H1 (cell line): ENCODE data around the gene CD34. TPM values are rescaled to one million over a fixed set of nuclear protein-coding genes. Genes with fewer than 3 reads are reported as not detected.

Experiments used
- CTCF ChIA-PET: fragments of 300-600 bp; sonication (Branson Sonifier 250); formaldehyde crosslinking; loops from one replicate; lab custom pipeline; 2021; ENCODE audit not compliant: partially characterized antibody; lab: Charles Lee
- POLR2A ChIA-PET: fragments of 300-600 bp; sonication (Branson Sonifier 250); formaldehyde crosslinking; loops from one replicate; lab custom pipeline; 2021; ENCODE audit warnings: inconsistent platforms; ENCODE audit not compliant: partially characterized antibody; lab: Charles Lee
- DNase-seq, 2 experiments: peaks; one replicate each; pipeline versions ENCODE4 v3.0.0 to v3.0.0-alpha.2; 2010 to 2022; ENCODE audit warnings: low spot score in 2 of 2, low read depth in 1 of 2, mixed read lengths in 1 of 2
- FAIRE-seq: peaks from 2 replicates; lab custom pipeline; 2011; peaks lifted over from hg19 to GRCh38; lab: Jason Lieb, UNC
- H2AFZ ChIP-seq: 2 replicates; pipeline ENCODE4 v1.8.1; 2012; ENCODE audit warnings: low read length, inconsistent platforms
- H2AK5ac ChIP-seq: 2 replicates; pipeline ENCODE4 v1.6.1; 2013; ENCODE audit warnings: low read depth, low read length
- H2BK120ac ChIP-seq: replicated peaks from 2 replicates; pipeline ENCODE3; 2013; ENCODE audit warnings: low read depth, low read length, inconsistent platforms
- H2BK12ac ChIP-seq: 2 replicates; pipeline ENCODE4 v1.6.1; 2013; ENCODE audit warnings: low read depth, low read length
- H2BK15ac ChIP-seq: 2 replicates; pipeline ENCODE4 v1.6.1; 2013; ENCODE audit warnings: low read length
- H2BK20ac ChIP-seq: 2 replicates; pipeline ENCODE4 v1.6.1; 2013; ENCODE audit warnings: low read length
- H2BK5ac ChIP-seq: 2 replicates; pipeline ENCODE4 v1.6.1; 2013; ENCODE audit warnings: low read depth, low read length
- H3K14ac ChIP-seq: 2 replicates; pipeline ENCODE4 v1.6.1; 2013; ENCODE audit warnings: inconsistent platforms; ENCODE audit not compliant: insufficient read length
- H3K18ac ChIP-seq: 2 replicates; pipeline ENCODE4 v1.6.1; 2013; ENCODE audit warnings: low read length; ENCODE audit errors: extremely low read depth
- H3K23ac ChIP-seq: 2 replicates; pipeline ENCODE4 v1.6.1; 2013; ENCODE audit warnings: inconsistent platforms; ENCODE audit not compliant: insufficient read length
- H3K23me2 ChIP-seq: 2 replicates; pipeline ENCODE4 v1.6.1; 2013; ENCODE audit warnings: low read depth, low read length
- H3K27ac ChIP-seq: 2 replicates; pipeline ENCODE4 v1.6.1; 2011; ENCODE audit warnings: low read depth, low read length, inconsistent platforms
- H3K27me3 ChIP-seq, 4 experiments: replicated peaks in 1 of 4; 1 replicate in 1 of 4; 2 replicates in 3 of 4; pipeline versions ENCODE4 v1.6.1 to v1.8.1; 2011 to 2013; ENCODE audit warnings: low read length in 3 of 4, mild to moderate bottlenecking in 3 of 4, inconsistent platforms in 2 of 4, mixed read lengths in 2 of 4, moderate library complexity in 1 of 4; ENCODE audit not compliant: control insufficient read depth in 3 of 4, insufficient read depth in 3 of 4; ENCODE audit errors: extremely low read depth in 1 of 4
- H3K36me3 ChIP-seq, 4 experiments: 2 replicates each; pipeline versions ENCODE4 v1.6.1 to v1.8.1; 2011 to 2013; ENCODE audit warnings: mild to moderate bottlenecking in 4 of 4, low read length in 3 of 4, moderate library complexity in 2 of 4, control low read depth in 1 of 4, inconsistent platforms in 1 of 4; ENCODE audit not compliant: insufficient read depth in 4 of 4, control insufficient read depth in 2 of 4
- H3K4ac ChIP-seq: replicated peaks from 2 replicates; pipeline ENCODE3; 2013; ENCODE audit warnings: low read length, low read depth, mixed read lengths, inconsistent platforms; ENCODE audit not compliant: insufficient read length
- H3K4me1 ChIP-seq, 4 experiments: replicated peaks in 1 of 4; 1 replicate in 1 of 4; 2 replicates in 3 of 4; pipeline versions ENCODE4 v1.6.1 to v1.8.1; 2011 to 2013; ENCODE audit warnings: low read length in 3 of 4, inconsistent platforms in 2 of 4, mixed read lengths in 1 of 4; ENCODE audit not compliant: insufficient read depth in 4 of 4, control insufficient read depth in 3 of 4
- H3K4me2 ChIP-seq, 2 experiments: 2 replicates each; pipeline versions ENCODE4 v1.6.1 to v1.8.1; 2011 to 2013; ENCODE audit warnings: low read depth in 2 of 2, low read length in 2 of 2, control low read depth in 1 of 2, inconsistent platforms in 1 of 2, mild to moderate bottlenecking in 1 of 2; ENCODE audit not compliant: insufficient read depth in 1 of 2
- H3K4me3 ChIP-seq, 4 experiments: fragments of 200-600, 300-600 bp in 1 of 4; sonication (generic), shearing (Covaris generic), sonication (Bioruptor Twin) in 1 of 4; 2 replicates each; pipeline versions ENCODE4 v1.5.1 to v1.8.1; 2011 to 2016; ENCODE audit warnings: low read length in 4 of 4, low read depth in 3 of 4, control low read depth in 2 of 4, inconsistent platforms in 2 of 4, mild to moderate bottlenecking in 2 of 4, mixed read lengths in 1 of 4, moderate library complexity in 1 of 4; ENCODE audit not compliant: insufficient read depth in 2 of 4; ENCODE audit errors: extremely low read depth in 1 of 4
- H3K56ac ChIP-seq: replicated peaks from 2 replicates; pipeline ENCODE3; 2013; ENCODE audit warnings: low read depth, mild to moderate bottlenecking, mixed read lengths, low read length, inconsistent platforms; ENCODE audit not compliant: insufficient read length
- H3K79me1 ChIP-seq: 2 replicates; pipeline ENCODE4 v1.6.1; 2013; ENCODE audit warnings: low read depth, low read length, control low read depth
- H3K79me2 ChIP-seq, 2 experiments: 2 replicates each; pipeline versions ENCODE4 v1.6.1 to v1.8.1; 2012 to 2013; ENCODE audit warnings: low read length in 2 of 2, mild to moderate bottlenecking in 2 of 2, inconsistent platforms in 1 of 2; ENCODE audit not compliant: insufficient read depth in 2 of 2, control insufficient read depth in 1 of 2
- H3K9ac ChIP-seq, 4 experiments: replicated peaks in 1 of 4; 1 replicate in 1 of 4; 2 replicates in 3 of 4; pipeline versions ENCODE4 v1.6.1 to v1.8.1; 2011 to 2013; ENCODE audit warnings: low read depth in 3 of 4, low read length in 3 of 4, control low read depth in 2 of 4, mild to moderate bottlenecking in 2 of 4, moderate library complexity in 2 of 4, inconsistent platforms in 1 of 4; ENCODE audit errors: extremely low read depth in 1 of 4
- H3K9me3 ChIP-seq, 2 experiments: 2 replicates each; pipeline versions ENCODE4 v1.6.1 to v1.8.1; 2012 to 2013; ENCODE audit warnings: mild to moderate bottlenecking in 2 of 2, moderate library complexity in 2 of 2, control low read depth in 1 of 2, inconsistent platforms in 1 of 2, low read depth in 1 of 2, low read length in 1 of 2, mixed read lengths in 1 of 2; ENCODE audit not compliant: insufficient read depth in 2 of 2
- H4K20me1 ChIP-seq, 2 experiments: replicated peaks in 1 of 2; 2 replicates each; pipeline versions ENCODE3 to v1.8.1; 2011 to 2013; ENCODE audit warnings: inconsistent platforms in 2 of 2, low read length in 2 of 2, mild to moderate bottlenecking in 1 of 2; ENCODE audit not compliant: insufficient read depth in 2 of 2, control insufficient read depth in 1 of 2
- H4K5ac ChIP-seq: 2 replicates; pipeline ENCODE4 v1.6.1; 2013; ENCODE audit warnings: low read length, low read depth, mixed read lengths, inconsistent platforms; ENCODE audit not compliant: insufficient read length
- H4K8ac ChIP-seq: 2 replicates; pipeline ENCODE4 v1.8.0; 2013; ENCODE audit warnings: mild to moderate bottlenecking, moderate library complexity, low read length, inconsistent platforms; ENCODE audit not compliant: insufficient read depth; ENCODE audit errors: extremely low read depth
- H4K91ac ChIP-seq: replicated peaks from 2 replicates; pipeline ENCODE3; 2013; ENCODE audit warnings: low read length, mixed read lengths, inconsistent platforms; ENCODE audit not compliant: insufficient read length
- ASH2L ChIP-seq: fragments of 200-600, 300-600 bp; sonication (generic); IDR thresholded peaks from one replicate; pipeline ENCODE4 v1.7.1; 2017; ENCODE audit warnings: low read length
- BACH1 ChIP-seq: IDR thresholded peaks from 2 replicates; pipeline ENCODE4 v1.6.1; 2012; ENCODE audit warnings: low read length, improper control_type of control experiment
- CHD1 ChIP-seq: IDR thresholded peaks from 2 replicates; pipeline ENCODE4 v1.6.1; 2012; ENCODE audit warnings: low read depth, low read length, improper control_type of control experiment
- CHD2 ChIP-seq: IDR thresholded peaks from 2 replicates; pipeline ENCODE4 v1.6.1; 2012; ENCODE audit warnings: low read length, improper control_type of control experiment
- EZH2 ChIP-seq: fragments of 200-600 bp; sonication (generic); IDR thresholded peaks from 2 replicates; pipeline ENCODE4 v1.7.1; 2012; ENCODE audit warnings: low read depth, mild to moderate bottlenecking, moderate library complexity, low read length, inconsistent platforms; ENCODE audit not compliant: severe bottlenecking
- HDAC2 ChIP-seq, 2 experiments: fragments of 300-600 bp in 1 of 2; sonication (generic) in 1 of 2; IDR thresholded peaks; 2 replicates each; pipeline ENCODE4 v1.6.1; 2011 to 2012; ENCODE audit warnings: low read depth in 2 of 2, low read length in 2 of 2, mild to moderate bottlenecking in 2 of 2, moderate library complexity in 2 of 2, borderline replicate concordance in 1 of 2, inconsistent platforms in 1 of 2
- JUN ChIP-seq: IDR thresholded peaks from 2 replicates; pipeline ENCODE4 v1.6.1; 2011; ENCODE audit warnings: low read depth, mild to moderate bottlenecking, improper control_type of control experiment, low read length
- NRF1 ChIP-seq: IDR thresholded peaks from 2 replicates; pipeline ENCODE4 v1.6.1; 2011; ENCODE audit warnings: mild to moderate bottlenecking, low read depth, low read length, improper control_type of control experiment
- SIRT6 ChIP-seq: IDR thresholded peaks from one replicate; pipeline ENCODE4 v1.7.1; 2012; ENCODE audit warnings: low read length, inconsistent platforms
- SP1 ChIP-seq: IDR thresholded peaks from 2 replicates; pipeline ENCODE4 v1.6.1; 2011; ENCODE audit warnings: low read depth, low read length
- TAF1 ChIP-seq: IDR thresholded peaks from 2 replicates; pipeline ENCODE4 v1.6.1; 2011; ENCODE audit warnings: mild to moderate bottlenecking, low read depth, low read length
- TBP ChIP-seq: IDR thresholded peaks from 2 replicates; pipeline ENCODE4 v1.6.1; 2011; ENCODE audit warnings: low read depth, low read length, improper control_type of control experiment
- TCF12 ChIP-seq: IDR thresholded peaks from 2 replicates; pipeline ENCODE4 v1.6.1; 2011; ENCODE audit warnings: low read depth, mild to moderate bottlenecking, low read length
- ZNF274 ChIP-seq: IDR thresholded peaks from 2 replicates; pipeline ENCODE4 v1.7.0; 2012; ENCODE audit warnings: low read length, borderline replicate concordance; ENCODE audit errors: extremely low read depth
- WGBS, 2 experiments: shearing (Covaris generic) in 1 of 2; methylation state at CpG; one replicate each; pipeline versions ENCODE4 v1.1.6 to v1.1.7; 2013 to 2015; ENCODE audit warnings: low lambda C conversion rate in 2 of 2, mixed read lengths in 2 of 2, inconsistent platforms in 1 of 2, low coverage in 1 of 2, missing lambda C conversion rate in 1 of 2; ENCODE audit not compliant: insufficient replicate concordance in 2 of 2, insufficient coverage in 1 of 2, insufficient read length in 1 of 2; ENCODE audit errors: extremely low coverage in 1 of 2, missing lambda C conversion rate in 1 of 2; 5-methylcytosine and 5-hydroxymethylcytosine counted together
- polyA plus RNA-seq, 7 experiments: library from polyadenylated mRNA; depleted of rRNA in 3 of 7; stranded (reverse) in 5 of 7; unstranded in 2 of 7; fragments of >200 nt in 5 of 7; fragments of 200-250 nt in 2 of 7; gene quantifications; 1 replicate in 5 of 7; 2 replicates in 1 of 7; 4 replicates in 1 of 7; pipeline versions ENCODE4 v1.2.1 to v1.2.3, GENCODE V29; 2011 to 2013; ENCODE audit warnings: missing spikeins in 2 of 7, mixed read lengths in 2 of 7
- total RNA-seq: library from RNA; stranded (reverse); fragmentation: NEBNext Ultra II Directional; extraction: Animal tissue kit (Norgen Biotek cat#: 25700); gene quantifications from 2 replicates; pipeline ENCODE4 v1.2.1, GENCODE V29; 2021

Gene CD34
- total and polyA plus RNA-seq, 2 of the 8 experiments (the other 6 are each of a cell fraction or from before 2014, with no cell fraction given): 0.39 to 0.54 TPM

DNA sequence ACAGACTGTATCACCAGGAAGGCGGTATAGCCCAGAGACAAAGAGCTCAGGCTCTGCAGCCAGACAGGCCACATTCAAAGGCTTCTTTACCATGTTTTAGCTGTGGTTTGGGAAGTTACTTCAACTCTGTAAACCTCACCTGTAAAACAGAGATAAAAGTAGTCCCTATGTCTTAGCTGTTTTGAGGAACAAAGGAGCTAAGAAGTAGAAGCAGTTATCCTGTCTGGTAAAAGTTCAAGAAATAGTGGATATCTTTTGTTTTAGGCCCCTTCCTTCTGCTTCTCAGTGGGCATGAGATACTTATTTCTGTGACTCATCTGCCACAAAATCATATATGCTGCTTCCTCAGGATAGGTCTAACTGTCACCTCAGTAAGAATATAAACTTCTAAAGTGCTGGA is 6.5 kb downstream of the CD34 start:
- Histone ChIP-seq H2AFZ (0 out of 2 replicates have a peak overlapping the region, but pooled peaks have one; percentile 23), H3K18ac (no peak overlapping the region), H4K8ac (no peak overlapping the region), H4K5ac (no peak overlapping the region), H3K4ac (no peak overlapping the region), H3K9ac (no peak overlapping the region), H2BK20ac (no peak overlapping the region), H2BK15ac (no peak overlapping the region), H4K91ac (no peak overlapping the region), H3K23ac (no peak overlapping the region), H3K9me3 (no peaks in the 10 kb centered on the region), H4K20me1 (no peaks in the 10 kb centered on the region), H3K36me3 (no peaks in the 10 kb centered on the region), H3K79me1 (no peaks in the 10 kb centered on the region), H2BK120ac (no peak overlapping the region), H3K23me2 (no peaks in the 10 kb centered on the region; the same call in 1 of the 2 replicates), H2AK5ac (no peak overlapping the region), H2BK5ac (no peak overlapping the region), H3K4me2 (no peak overlapping the region), H3K27ac (no peak overlapping the region), H3K56ac (no peak overlapping the region), H3K4me3 (no peak overlapping the region), H3K14ac (no peak overlapping the region), H2BK12ac (no peak overlapping the region), H3K4me1 (no peaks in the 10 kb centered on the region), H3K27me3 (peaks cover 0 to 2% (median 0%) of the 10 kb centered on the region in 4 experiments; a peak in 1 of 7 replicates), H3K79me2 (no peaks in the 10 kb centered on the region)
- ChIA-PET CTCF (interaction anchor here (1.4 to 2.7 kb wide), 5 partner anchors 13 to 93 kb away, joined by 3 to 19 read pairs (median 5); no protein-coding TSS in a partner anchor), POLR2A (interaction anchor here (1.1 kb wide), 1 partner anchor 13 kb away, joined by 3 read pairs; no protein-coding TSS in a partner anchor)
- FAIRE-seq (no peak), DNase-seq (no peak)
- WGBS, 2 experiments: 100% methylated on average over 1 of the region's 1 CpG; no CpG with 5 or more reads in 1 of the 2 experiments
- no peak for TF ChIP-seq ASH2L
- TF ChIP-seq TBP: no peak
- TF ChIP-seq NRF1: no peak
- TF ChIP-seq EZH2: no peak
- no peak for TF ChIP-seq CHD2
- no peak for TF ChIP-seq TAF1
- no peak for TF ChIP-seq JUN
- no peak for TF ChIP-seq SIRT6
- no peak for TF ChIP-seq CHD1
- TF ChIP-seq SP1: no peak
- no peak for TF ChIP-seq TCF12
- no peak for TF ChIP-seq ZNF274
- no peak for TF ChIP-seq BACH1
- TF ChIP-seq HDAC2 (IDR thresholded peaks at IDR 0.05; ENCODE audit: borderline replicate concordance in 1 of 2, low read depth in 2 of 2, low read length in 2 of 2): no peak
